ENCODE data around the gene GDF10. TPM values are rescaled to one million over a fixed set of nuclear protein-coding genes. Genes with fewer than 3 reads are reported as not detected.

Gene GDF10
- total RNA-seq, 1 experiment from 2014 or later, result 0.20 TPM

GRCh38 chr10:47362199-47362598, 62.2 kb downstream of the GDF10 start:
- Histone ChIP-seq H2BK20ac (ENCODE audit: low read depth, low read length, poor library complexity, severe bottlenecking) (no peak overlapping the region), H3K4me2 (ENCODE audit: insufficient read depth, insufficient read length, low read length) (no peak overlapping the region), H3K9me3 (ENCODE audit: control insufficient read depth, low read depth, low read length) (no peaks in the 10 kb centered on the region), H2BK5ac (ENCODE audit: insufficient read length, low read length) (no peak overlapping the region), H2BK120ac (ENCODE audit: low read depth, low read length, poor library complexity, severe bottlenecking) (no peak overlapping the region), H3T11ph (ENCODE audit: low read length) (no peak overlapping the region), H3K18ac (ENCODE audit: insufficient read length, low read depth, low read length) (no peak overlapping the region), H4K5ac (ENCODE audit: insufficient read length, low read depth, low read length) (no peak overlapping the region), H3K27me3 (ENCODE audit: insufficient read depth, low read length) (no peaks in the 10 kb centered on the region), H2BK15ac (ENCODE audit: low read depth, low read length) (no peak overlapping the region), H2AFZ (ENCODE audit: low read length) (no peak overlapping the region), H4K91ac (ENCODE audit: insufficient read length, low read depth, low read length) (no peak overlapping the region), H2BK12ac (ENCODE audit: insufficient read length, low read depth, low read length) (no peak overlapping the region), H3K9ac (ENCODE audit: extremely low read depth, insufficient read length, low read length) (no peak overlapping the region), H3K4me1 (ENCODE audit: insufficient read depth, low read length) (no peaks in the 10 kb centered on the region), H3K23ac (ENCODE audit: insufficient read length, low read depth, low read length) (no peak overlapping the region), H3K23me2 (ENCODE audit: insufficient read length, low read depth, low read length, poor library complexity, severe bottlenecking) (no peaks in the 10 kb centered on the region), H3K27ac (ENCODE audit: insufficient read length, low read depth, low read length) (no peak overlapping the region), H3K56ac (ENCODE audit: insufficient read length, low read depth, low read length) (no peak overlapping the region), H2AK5ac (ENCODE audit: insufficient read length, low read length) (no peak overlapping the region), H3K79me2 (ENCODE audit: insufficient read depth, low read length) (no peaks in the 10 kb centered on the region), H4K20me1 (ENCODE audit: control insufficient read depth, insufficient read depth, insufficient read length) (no peaks in the 10 kb centered on the region), H3K4ac (ENCODE audit: low read depth, low read length) (no peak overlapping the region), H3K14ac (ENCODE audit: insufficient read depth, low read length) (no peak overlapping the region), H3K79me1 (ENCODE audit: insufficient read depth, low read depth, low read length, poor library complexity, severe bottlenecking) (no peaks in the 10 kb centered on the region), H4K8ac (replicated peaks; ENCODE audit: insufficient read length, low read depth, low read length) (no peak overlapping the region)
- Mint-ChIP-seq H3K27ac (no peak overlapping the region), H3K36me3 (ENCODE audit: insufficient read depth in 1 of 3, low read depth in 3 of 3) (no peaks in the 10 kb centered on the region), H3K27me3 (ENCODE audit: low read depth) (no peaks in the 10 kb centered on the region), H3K4me1 (peaks cover 17 to 22% of the 10 kb centered on the region in 2 experiments), H3K4me3 (no peak overlapping the region), H3K9me3 (no peaks in the 10 kb centered on the region; a peak in 1 of 5 replicates)
- WGBS (ENCODE audit: extremely low coverage, insufficient read length, low lambda C conversion rate), result no CpG with 5 or more reads among the region's 3 CpGs
- TF ChIP-seq, protein P1, sequence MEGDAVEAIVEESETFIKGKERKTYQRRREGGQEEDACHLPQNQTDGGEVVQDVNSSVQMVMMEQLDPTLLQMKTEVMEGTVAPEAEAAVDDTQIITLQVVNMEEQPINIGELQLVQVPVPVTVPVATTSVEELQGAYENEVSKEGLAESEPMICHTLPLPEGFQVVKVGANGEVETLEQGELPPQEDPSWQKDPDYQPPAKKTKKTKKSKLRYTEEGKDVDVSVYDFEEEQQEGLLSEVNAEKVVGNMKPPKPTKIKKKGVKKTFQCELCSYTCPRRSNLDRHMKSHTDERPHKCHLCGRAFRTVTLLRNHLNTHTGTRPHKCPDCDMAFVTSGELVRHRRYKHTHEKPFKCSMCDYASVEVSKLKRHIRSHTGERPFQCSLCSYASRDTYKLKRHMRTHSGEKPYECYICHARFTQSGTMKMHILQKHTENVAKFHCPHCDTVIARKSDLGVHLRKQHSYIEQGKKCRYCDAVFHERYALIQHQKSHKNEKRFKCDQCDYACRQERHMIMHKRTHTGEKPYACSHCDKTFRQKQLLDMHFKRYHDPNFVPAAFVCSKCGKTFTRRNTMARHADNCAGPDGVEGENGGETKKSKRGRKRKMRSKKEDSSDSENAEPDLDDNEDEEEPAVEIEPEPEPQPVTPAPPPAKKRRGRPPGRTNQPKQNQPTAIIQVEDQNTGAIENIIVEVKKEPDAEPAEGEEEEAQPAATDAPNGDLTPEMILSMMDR (conservative IDR thresholded peaks at IDR 0.05), result no peak
- DNase-seq, result no peak

Other genes starting within 250 kb of the GDF10 start
- gene GDF2, start 22.3 kb downstream of the GDF10 start, total RNA-seq (2021), result not detected in 2 replicates
- not detected in 2 replicates for gene RBP3, start 48.2 kb downstream of the GDF10 start, total RNA-seq (2021)
- gene ZNF488, start 84.1 kb downstream of the GDF10 start, total RNA-seq (2021), result 2.9 and 3.2 TPM in 2 replicates
- 0.22 TPM in 2 replicates for gene ANXA8, start 183.9 kb downstream of the GDF10 start, total RNA-seq (2021)
- gene FAM25G, start 191.5 kb downstream of the GDF10 start, total RNA-seq (2021), result not detected in 2 replicates
- gene AGAP9, start 223.4 kb downstream of the GDF10 start, total RNA-seq (2021), result 7.6 and 8.6 TPM in 2 replicates